ENCODE measurements around the gene NEUROD4. TPM values are rescaled to one million over a fixed set of nuclear protein-coding genes. Genes with fewer than 3 reads are reported as not detected.

NEUROD4 gene, protein sequence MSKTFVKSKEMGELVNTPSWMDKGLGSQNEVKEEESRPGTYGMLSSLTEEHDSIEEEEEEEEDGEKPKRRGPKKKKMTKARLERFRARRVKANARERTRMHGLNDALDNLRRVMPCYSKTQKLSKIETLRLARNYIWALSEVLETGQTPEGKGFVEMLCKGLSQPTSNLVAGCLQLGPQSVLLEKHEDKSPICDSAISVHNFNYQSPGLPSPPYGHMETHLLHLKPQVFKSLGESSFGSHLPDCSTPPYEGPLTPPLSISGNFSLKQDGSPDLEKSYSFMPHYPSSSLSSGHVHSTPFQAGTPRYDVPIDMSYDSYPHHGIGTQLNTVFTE
- not detected in 2 replicates for total RNA-seq (ENCODE audit: low replicate concordance)

DNA sequence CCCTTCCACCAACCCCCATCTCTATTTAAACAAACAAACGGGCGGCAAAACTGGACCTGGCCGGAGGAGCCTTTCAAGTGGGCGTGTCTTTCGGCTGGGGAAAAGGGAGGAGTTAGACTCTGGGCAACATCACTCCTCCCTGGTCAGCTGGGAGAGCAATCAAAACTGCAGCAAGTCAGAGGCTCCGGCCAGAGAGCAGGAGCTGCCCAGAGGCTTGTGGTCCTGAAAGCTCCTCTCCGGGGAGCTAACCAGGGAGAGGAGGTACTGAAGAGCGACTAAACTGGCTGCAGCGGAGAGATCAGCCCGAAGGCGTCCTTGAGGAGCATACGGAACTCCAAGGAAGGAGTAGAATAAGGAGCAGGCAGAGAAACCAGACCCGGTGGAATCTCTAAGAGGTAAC is at the start of gene NEUROD4:
Gene NEUROD4 (plus strand): TSS at position 191 of the 400 bp plus-strand sequence. CDS start 6,466 bp downstream, outside the sequence.

DNA sequence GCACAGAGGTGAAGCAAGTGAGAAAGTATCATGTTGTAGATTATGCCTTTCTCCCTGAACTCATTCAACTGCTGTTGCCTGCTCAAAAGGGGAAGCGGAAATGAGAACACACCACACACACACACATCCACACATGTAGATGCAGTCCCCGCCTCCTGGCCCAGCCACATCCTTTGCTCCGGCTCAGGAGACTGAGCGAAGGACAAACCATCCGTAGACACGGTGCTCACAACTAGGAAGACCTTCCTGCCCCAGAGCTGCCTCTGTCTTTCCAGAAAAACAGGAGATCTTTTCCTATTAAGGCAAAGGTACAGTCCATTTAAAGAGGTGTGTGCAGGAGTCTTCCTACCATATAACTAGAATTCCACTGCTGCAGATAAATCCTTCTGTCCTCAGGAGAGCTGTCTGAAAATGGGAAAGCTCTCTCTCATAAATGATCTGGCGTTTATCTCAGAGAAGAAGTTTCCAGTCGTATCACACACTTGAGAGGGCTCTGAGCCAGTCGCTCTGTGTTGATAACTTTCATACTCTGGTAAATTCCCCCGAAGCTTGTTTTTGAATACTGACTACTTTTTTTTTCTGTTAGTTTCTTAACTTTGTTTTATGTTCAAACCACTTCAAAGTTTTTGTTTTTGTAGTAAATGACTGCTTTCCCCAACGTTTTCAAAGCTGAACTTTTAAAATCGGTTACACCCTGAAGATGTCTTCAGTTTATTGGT is 35.0 kb upstream of the NEUROD4 start, which contains the start of gene TESPA1:
Gene TESPA1 (minus strand): TSS at position 105 of the 719 bp plus-strand sequence. CDS start 10,200 bp downstream, outside the sequence.

Other genes with a start within 250 kb of the NEUROD4 start
- gene MUCL1, start 165.5 kb upstream of the NEUROD4 start, total RNA-seq (ENCODE audit: low replicate concordance): not detected in 2 replicates
- gene TESPA1, start 35.2 kb upstream of the NEUROD4 start, total RNA-seq (ENCODE audit: low replicate concordance): not detected in 2 replicates
- gene OR9K2, start 106.4 kb downstream of the NEUROD4 start, total RNA-seq (ENCODE audit: low replicate concordance): not detected in 2 replicates
- gene OR10A7, start 201.1 kb downstream of the NEUROD4 start, total RNA-seq (ENCODE audit: low replicate concordance): not detected in 2 replicates
- gene OR6C74, start 224.6 kb downstream of the NEUROD4 start, total RNA-seq (ENCODE audit: low replicate concordance): not detected in 2 replicates